B cell (primary cell): Measurements from ENCODE around the gene ART5.
"Not testable (repeated sequence)": the region's sequence is repeated elsewhere in the genome, so short reads cannot be mapped to it uniquely, and the experiment has no call there.

Experiments
- EZH2 ChIP-seq: IDR thresholded peaks from 2 replicates; pipeline ENCODE4 v1.6.1; 2012; ENCODE audit warnings: borderline replicate concordance, low read depth, mild to moderate bottlenecking, moderate library complexity, low read length; ENCODE audit not compliant: insufficient read depth, poor library complexity, severe bottlenecking
- TF ChIP-seq, protein P1 (sequence below): fragments of 200-600 bp; IDR thresholded peaks from one replicate; pipeline ENCODE4 v1.8.0; 2022; ENCODE audit warnings: antibody characterized with exemption, mild to moderate bottlenecking

- TF ChIP-seq, protein P1, sequence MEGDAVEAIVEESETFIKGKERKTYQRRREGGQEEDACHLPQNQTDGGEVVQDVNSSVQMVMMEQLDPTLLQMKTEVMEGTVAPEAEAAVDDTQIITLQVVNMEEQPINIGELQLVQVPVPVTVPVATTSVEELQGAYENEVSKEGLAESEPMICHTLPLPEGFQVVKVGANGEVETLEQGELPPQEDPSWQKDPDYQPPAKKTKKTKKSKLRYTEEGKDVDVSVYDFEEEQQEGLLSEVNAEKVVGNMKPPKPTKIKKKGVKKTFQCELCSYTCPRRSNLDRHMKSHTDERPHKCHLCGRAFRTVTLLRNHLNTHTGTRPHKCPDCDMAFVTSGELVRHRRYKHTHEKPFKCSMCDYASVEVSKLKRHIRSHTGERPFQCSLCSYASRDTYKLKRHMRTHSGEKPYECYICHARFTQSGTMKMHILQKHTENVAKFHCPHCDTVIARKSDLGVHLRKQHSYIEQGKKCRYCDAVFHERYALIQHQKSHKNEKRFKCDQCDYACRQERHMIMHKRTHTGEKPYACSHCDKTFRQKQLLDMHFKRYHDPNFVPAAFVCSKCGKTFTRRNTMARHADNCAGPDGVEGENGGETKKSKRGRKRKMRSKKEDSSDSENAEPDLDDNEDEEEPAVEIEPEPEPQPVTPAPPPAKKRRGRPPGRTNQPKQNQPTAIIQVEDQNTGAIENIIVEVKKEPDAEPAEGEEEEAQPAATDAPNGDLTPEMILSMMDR: not testable (repeated sequence)
- TF ChIP-seq EZH2: not testable (repeated sequence)
These were observed 41.6 kb downstream of the ART5 start for GRCh38 chr11:3600201-3600600.
